ENCODE measurements around the gene SND1.

- TF ChIP-seq CTCF (conservative IDR thresholded peaks at IDR 0.05 in 1 of 2, IDR thresholded peaks at IDR 0.05 in 1 of 2; ENCODE audit: extremely low read depth in 1 of 2, insufficient read depth in 1 of 2, low read depth in 1 of 2, low read length in 2 of 2) (no peak), EZH2 (IDR thresholded peaks at IDR 0.05; ENCODE audit: borderline replicate concordance, low read length) (no peak)
These were observed 210.5 kb downstream of the SND1 start for GRCh38 chr7:127862525-127862924.

Data from mammary epithelial cell (primary cell).